Caki2 (cell line): ENCODE data around the gene CBR3. TPM values are rescaled to one million over a fixed set of nuclear protein-coding genes. Genes with fewer than 3 reads are reported as not detected.

Experiments
- DNase-seq: peaks from one replicate; pipeline ENCODE4 v3.0.0-alpha.2; 2015; ENCODE audit warnings: low read depth
- in situ Hi-C: cut with HindIII; loops from 2 replicates; pipeline ENCODE4 v1.10.0; 2016; ENCODE audit warnings: low sequenced_read_pairs, low pct_unique_long_range_greater_than_20kb, mixed read lengths
- total RNA-seq: library from RNA; depleted of rRNA; stranded (reverse); fragments of >200 nt; shearing (Covaris generic); gene quantifications from 2 replicates; pipeline ENCODE4 v1.2.3, GENCODE V29; 2014; ENCODE audit warnings: low replicate concordance

CBR3 gene
- total RNA-seq, 1 experiment from 2014 or later, result 25.5 TPM

DNA sequence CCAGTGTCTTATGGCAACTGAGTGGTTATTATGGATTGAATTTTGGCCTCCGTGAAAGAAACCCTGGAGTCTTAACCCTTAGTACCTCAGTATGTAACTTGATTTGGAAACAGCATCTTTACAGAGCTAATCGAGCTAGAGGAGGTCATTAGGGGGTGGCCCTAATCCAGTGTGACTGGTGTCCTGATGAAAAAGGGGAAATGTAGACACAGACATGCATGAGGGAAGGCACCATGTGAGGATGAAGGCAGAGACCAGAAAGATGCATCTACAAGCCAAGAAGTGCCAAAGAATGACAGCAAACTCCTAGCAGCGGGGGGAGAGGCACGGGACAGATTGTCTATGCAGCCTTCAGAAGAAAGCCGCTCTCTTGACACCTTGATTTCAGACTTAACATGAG, 36.5 kb downstream of the CBR3 start:
- in situ Hi-C loops, result no loop called here
- DNase-seq, result no peak

DNA sequence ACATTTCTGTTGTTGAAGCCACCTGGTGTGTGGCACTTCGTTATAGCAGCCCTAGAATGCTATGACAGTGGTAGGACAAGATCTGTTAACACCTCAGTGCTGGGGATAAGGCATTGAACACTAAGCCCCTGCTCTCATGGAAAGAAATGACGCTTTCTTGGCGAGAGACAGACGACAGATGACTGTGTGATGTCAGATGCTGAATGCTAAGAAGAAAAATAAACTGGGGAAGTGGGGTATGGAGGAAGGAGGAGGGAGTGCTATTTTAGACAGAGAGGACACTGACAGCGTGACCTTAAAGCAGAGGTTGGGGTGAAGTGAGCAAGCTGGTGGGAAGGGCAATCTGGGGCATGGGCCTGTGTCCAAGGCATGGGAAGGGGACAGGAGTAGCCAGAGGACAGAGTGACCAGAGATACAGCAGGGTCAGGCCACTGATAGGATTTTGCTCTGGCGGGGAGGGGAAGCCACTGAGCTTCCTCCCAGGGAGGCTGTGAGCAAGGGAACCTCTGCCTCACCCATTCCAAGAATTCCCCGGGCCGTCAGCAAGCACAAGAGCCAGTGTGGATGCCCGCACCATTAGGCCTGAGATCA, 37.0 kb downstream of the CBR3 start:
- in situ Hi-C loops, result no loop called here
- no peak for DNase-seq

DNA sequence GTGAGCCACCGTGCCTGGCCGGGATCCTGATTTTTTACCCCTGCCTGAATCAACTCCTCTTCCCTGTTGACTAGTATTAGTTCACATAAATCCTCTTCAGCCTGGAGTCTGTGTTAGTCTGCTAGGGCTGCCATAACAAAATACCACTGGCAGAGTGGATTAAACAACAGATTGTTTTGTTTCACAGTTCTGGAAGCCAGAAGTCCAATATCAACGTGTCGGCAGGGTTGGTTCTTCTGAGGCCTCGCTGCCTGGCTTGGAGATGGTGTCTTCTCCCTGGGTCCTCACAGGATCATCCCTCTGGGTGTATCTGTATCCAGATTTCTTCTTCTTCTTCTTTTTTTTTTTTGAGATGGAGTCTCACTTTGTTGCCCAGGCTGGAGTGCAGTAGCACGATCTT, 39.9 kb downstream of the CBR3 start:
- DNase-seq, result no peak
- in situ Hi-C loops, result no loop called here

DNA sequence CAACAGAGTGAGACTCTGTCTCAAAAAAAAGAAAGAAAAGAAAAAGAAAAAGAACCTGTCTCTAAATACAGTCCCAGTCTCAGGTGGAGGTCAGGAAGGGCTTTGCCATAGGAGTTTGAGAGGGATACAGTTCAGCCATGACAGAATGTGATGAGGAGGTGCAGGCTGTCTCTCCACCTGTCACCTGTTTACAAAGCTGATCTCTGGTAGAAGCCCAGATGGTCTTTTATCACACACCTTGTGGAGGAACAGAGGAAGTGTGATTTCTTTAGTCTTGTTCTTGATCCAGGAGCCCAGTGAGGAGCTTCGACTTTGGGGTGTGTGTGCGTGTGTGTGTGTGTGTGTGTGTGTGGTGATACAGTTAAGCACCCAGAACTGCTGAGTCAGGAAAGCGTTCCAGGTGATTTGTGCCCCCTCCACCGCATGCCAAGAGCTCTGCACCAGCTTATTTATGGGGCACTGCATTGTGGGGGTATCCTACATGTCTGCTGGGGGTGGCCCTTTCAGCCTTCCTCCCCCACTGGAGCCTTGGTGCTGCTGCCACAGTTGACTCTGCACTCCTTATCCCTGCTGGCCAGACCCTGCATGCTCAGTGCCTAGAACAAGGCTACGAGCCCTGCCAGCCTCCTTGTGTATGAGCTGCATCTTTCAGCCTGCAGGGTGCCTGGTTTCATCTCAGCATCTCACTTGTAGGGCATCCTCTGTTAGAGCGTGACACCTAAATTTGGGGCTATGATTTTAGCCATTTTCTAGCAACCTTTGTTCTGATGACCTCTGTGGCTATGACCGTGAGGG, 41.1 kb downstream of the CBR3 start:
- no peak for DNase-seq
- in situ Hi-C loops, result no loop called here

DNA sequence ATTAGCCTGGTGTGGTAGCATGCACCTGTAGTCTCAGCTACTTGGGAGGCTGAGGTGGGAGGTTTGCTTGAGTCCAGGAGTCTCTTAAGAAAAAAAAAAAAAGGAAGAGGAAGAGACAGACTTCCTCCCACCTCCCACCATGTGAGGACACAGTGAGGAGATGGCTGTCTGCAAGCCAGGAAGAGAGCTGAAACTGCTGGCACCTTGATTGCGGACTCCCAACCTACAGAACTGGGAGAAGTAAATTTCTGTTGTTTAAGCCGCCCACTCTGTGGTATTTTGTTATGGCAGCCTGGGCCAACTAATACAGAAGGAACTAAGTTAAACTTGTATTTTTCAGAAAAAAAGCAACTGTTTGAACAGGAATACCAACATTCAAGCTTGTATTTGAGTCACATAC, 43.5 kb downstream of the CBR3 start:
- no peak for DNase-seq
- in situ Hi-C loops, result no loop called here

DNA sequence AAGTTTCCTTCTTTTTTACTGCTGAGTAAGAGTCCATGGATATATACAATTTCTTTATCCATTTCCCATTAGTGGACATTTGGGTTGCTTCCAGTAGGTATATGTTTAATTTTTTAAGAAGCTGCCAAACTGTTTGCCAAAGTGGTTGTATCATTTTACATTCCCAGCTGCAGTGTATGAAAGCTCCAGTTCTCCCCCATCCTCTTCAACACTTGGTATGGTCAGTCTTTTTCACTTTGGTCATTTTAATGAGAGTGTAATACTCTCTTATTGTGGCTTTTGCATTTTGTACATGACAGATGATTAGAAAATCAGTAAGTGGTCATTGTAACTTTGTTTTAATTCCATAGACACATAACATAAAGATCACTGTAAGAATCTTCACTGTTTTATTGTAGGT, 44.3 kb downstream of the CBR3 start:
- DNase-seq, result no peak
- in situ Hi-C loops, result no loop called here

DNA sequence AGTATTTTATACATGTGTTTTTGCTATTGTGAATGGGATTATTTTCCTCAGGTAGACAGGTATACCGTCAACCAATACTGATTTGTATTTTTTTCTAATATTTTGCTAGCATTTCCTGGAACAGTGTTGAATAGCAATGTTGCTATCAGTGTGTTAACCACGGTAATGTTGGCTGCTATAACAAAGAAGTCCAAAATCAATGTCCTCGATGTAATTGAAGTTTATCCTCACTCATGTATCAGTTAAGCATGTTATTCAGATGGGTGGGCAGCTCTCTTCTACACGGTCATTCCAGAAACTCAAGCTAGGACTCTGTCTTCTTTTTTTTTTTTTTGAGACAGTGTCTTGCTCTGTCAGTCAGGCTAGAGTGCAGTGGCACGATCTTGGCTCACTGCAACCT, 46.1 kb downstream of the CBR3 start:
- no peak for DNase-seq
- in situ Hi-C loops, result no loop called here

DNA sequence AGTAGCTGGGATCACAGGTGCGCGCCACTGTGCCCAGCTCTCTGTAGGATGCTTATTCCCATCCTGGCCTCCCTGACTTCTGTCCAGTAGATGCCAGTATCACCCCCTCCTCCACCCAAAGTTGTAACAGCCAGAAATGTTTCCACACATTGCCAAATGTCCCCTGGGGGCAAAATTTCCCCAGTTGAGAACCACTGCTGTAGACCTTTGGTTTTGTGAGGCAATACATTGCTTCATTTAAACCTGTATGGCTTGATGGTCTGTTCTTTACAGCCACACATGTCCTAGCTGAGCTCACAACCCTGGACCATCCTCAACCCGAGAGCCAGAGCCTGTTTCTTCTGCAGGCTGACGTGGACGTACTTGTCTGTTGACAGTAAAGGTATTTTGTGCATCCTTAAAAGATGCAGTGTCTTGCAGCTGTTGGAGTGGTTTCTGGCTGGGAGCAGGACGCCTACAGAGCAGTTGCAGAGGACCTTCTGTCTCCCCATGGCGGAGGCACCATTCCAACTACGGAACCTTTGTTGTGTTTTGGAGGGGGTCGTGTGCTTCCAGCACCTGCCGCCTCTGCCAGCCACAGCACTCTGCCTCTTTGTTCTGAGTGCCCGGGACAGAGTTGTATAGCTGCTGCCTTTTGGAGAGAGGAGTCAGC, 48.4 kb downstream of the CBR3 start:
- in situ Hi-C loops, result no loop called here
- no peak for DNase-seq

DNA sequence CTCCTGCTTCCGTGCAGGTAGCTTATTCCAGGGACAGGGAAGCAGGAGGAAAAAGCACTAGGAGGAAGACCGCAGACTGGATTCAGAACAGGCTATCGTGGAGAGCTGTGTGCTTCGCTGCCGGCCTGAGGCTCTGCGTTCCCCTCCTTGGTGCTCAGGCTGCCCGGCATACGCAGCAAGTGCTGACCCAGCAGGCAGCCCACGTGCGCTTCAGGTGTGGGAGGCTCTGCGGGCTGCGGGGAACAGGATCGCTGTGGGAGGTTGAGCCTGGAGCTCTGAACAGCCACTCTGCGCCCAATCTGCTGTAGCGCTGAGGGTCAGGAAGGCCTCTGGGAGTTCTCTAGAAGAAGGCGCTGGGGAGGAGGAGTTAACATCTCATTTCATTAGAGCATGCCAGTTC, 49.7 kb downstream of the CBR3 start:
- DNase-seq, result no peak
- in situ Hi-C loops, result no loop called here

DNA sequence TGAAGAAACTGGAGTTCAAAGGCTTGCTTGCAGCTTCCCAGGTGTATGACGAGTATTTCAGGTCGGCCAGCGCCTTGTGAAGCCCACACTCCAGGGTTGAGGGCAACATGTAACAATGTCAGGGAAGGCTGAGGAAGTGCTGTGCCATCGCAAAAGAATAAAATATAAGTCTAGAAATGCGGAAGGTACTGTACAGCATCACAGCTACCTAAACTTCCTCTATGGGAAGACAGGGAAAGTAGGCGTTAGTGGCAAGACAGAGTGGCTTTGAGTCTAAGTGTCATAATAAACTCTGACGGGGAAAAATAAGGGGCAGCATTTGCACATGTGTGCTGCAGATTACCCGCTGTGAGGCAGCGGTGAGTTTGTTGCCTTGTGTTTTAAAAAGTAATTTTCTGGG, 50.6 kb downstream of the CBR3 start:
- DNase-seq, result no peak
- in situ Hi-C loops, result no loop called here

DNA sequence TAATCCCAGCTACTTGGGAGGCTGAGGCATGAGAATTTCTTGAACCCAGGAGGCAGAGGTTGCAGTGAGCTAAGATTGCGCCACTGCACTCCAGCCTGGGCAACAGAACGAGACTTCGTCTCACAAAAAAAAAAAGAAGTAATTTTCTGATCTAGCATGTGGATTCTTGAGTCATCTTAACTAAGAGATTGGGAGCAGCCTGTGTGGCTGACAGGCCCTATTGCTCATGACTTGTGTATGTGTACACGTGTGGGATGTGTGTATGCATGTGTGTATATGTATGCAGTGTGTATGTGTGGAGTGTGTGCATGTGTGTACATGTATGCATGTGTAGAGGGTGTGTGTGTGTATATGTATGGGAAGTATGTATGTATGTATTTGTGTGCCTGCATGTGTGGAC, 51.2 kb downstream of the CBR3 start:
- in situ Hi-C loops, result no loop called here
- DNase-seq, result no peak

DNA sequence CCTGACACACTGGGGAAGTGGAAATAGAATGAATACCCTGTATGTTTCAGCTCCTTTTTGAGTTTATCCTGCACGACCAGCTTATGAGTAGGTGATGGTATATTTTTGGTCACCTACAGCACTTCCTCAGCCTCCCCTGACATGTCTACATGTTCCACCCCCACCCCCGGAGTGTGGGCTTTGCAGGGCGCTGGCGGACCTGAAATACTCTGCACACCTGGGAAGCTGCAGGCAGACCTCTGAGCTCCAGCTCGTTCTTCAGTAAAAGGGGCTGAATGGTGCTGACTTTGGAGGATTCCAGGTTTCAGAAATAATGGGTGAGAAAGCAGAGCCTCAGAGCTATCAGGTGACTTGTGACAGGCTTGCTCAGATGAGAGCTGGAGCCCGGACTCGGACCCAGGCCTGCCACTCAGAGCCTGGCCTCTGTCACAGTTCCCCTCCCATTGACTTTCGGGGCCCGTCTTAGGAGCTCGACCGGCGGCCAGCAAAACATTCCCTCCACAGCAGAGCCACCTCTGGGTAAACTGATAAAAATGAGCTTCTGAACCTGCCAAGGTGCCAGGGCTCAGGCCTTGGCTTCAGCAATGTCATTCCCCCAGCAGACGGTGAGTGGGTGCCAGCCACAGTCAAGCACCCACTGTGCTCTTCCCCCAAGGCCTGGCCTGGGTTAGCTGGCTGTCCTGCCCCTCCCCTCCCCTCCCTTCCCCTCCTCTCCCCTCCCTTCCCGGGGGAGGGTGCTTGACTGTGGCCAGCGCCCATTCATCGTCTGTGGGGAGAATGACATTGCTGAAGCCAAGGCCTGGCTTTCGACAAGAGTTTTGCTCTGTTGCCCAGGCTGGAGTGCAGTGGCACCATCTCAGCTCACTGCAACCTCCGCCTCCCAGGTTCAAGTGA, 51.9 kb downstream of the CBR3 start:
- in situ Hi-C loops, result no loop called here

DNA sequence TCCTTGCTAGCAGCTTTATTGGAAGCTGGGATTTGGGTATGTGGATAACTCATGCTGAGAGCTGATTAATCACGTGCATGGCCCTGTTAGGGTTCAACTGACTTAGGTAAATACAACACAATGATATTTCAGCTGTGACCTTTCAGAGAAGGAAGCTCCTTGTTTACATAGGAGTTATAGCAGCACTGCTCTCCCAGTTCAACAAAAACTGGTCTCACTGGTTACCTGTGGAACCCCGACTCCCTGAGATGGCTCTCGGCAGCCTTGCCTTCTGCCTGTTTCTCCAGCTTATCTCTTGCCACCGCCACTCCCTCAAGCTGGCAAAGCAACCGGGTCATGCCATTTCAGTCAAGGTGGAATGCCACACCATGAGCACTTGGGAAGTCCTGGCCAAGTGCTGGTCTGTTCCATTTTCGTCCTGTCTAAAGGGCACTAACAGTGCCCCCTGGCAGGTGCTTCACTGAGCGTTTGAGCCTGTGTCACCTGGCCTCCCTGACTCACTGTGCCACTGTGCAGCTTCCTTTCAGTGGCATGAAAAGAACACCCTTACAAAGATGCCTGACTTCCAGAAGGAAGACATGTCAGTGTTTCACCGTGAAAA, 53.3 kb downstream of the CBR3 start:
- in situ Hi-C loops, result no loop called here
- DNase-seq, result peak; percentile 36

More for the DNA sequence above, 51.9 kb downstream of the CBR3 start:
- no peak for DNase-seq

DNA sequence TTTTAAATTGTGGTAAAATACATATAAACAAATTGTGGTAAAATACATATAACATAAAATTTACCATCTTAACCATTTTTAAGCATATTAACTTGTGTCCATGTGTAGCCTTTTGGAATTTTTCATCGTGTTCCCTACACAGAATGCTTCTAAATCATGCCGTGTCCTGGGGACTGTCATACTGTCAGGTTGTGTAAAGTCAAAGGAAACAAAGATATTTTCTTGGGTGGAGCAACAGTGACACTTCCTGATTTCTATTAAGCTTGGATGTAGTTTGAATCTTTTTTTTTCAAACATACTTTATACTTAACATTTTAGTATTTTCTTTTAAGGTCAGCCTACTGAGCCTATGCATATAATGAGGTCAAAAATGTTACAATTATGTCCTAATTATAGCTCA, 54.1 kb downstream of the CBR3 start:
- in situ Hi-C loops, result no loop called here
- no peak for DNase-seq

DNA sequence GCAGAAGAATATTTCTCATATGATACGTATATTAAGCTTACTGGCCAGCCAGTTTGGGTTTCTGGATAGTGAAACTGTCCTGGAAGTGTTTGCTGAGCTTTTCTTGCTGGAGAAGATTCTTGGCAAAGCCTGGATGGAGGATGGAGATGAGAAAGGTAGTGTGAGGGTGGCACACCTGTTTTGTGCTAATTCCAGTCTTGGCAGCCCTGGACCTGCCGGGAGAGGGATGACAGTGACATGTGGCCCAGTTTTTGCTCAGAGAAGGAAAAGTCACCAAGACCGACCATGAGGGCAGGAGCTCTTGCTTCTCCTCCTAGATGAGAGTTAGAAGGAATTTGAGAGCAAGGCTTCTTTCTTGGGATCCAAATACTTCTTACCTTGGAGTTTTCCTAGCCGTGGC, 55.9 kb downstream of the CBR3 start:
- in situ Hi-C loops, result no loop called here
- no peak for DNase-seq

DNA sequence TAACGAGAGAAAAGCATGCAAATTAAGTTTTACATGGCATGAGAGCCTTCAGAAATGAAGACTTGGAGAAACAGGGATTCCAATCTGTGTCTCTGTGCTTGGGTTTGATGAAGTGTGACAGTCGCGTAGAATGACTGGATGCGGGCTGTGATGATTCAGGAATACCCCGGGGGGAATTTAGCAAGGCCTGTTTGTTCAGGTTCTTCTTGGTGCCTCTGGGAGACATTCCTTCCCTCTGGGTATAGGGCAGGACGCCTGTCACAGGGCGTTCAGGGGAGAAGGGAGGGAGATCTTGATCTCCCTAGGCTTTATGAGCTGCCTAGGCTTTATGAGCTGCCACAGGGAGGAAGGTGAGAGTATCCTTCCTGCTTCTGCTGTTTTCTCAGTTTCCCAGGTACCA, 58.3 kb downstream of the CBR3 start:
- in situ Hi-C loops, result no loop called here
- DNase-seq, result peak; percentile 79

DNA sequence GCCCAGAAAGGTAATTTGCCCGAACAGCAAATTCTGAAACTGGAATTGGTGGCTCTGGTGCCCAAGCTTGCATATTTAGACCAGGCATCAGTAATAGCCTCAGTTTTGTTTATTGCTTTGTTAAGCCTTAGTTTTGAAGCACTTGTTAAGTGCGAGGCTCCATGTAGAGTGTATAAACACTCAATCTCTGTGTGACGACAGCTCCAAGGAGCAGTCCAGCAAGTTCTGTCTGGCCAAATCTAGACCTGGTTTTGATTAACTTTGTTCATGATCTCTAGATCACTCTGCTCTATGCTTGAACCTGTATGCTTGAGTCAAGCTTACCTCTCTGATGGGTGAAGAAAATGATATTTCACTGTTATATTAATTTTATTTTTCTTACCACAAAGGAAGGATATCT, 59.1 kb downstream of the CBR3 start:
- no peak for DNase-seq
- in situ Hi-C loops, result no loop called here

DNA sequence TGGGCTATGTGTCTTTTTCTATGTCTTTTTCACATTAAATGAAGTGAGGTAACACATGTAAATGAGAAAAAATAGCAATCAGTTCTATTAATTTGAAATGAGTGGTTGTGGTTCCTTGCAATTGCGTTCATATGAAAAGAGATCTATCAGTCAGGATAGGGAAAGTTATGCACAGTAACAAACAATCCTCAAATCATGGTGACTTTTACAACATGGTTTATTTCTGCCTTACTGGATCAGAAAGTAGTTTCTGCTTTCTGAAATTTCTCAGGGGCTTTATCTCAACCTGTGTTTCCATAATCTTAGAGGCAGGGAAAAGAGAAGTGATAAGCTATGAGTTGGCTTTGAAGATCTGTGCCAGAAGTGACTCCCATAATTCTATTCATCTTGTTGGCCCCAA, 60.7 kb downstream of the CBR3 start:
- in situ Hi-C loops, result no loop called here
- no peak for DNase-seq
